HepG2 (cell line): Measurements from ENCODE around the gene PTBP2. TPM values are rescaled to one million over a fixed set of nuclear protein-coding genes. Genes with fewer than 3 reads are reported as not detected.

Experiments used
- ZBTB44 ChIP-seq: sonication (generic); formaldehyde crosslinking; IDR thresholded peaks from 2 replicates; pipeline ENCODE4 v1.4.0; 2020; ENCODE audit warnings: missing genetic modification reagents
- ZNF407 ChIP-seq: sonication (generic); formaldehyde crosslinking; IDR thresholded peaks from one replicate; pipeline ENCODE4 v1.5.1; 2020; ENCODE audit warnings: mild to moderate bottlenecking, missing genetic modification reagents; ENCODE audit errors: not compliant biosample characterization
- polyA plus RNA-seq, 8 experiments: library from polyadenylated mRNA; depleted of rRNA in 3 of 8; stranded (reverse) in 7 of 8; unstranded in 1 of 8; fragments of >200 nt; fragmentation: Illumina TruSeq in 4 of 8; extraction: Trizol in 4 of 8; gene quantifications; 2 replicates each; pipeline versions ENCODE4 v1.2.1 to v1.2.3, GENCODE V29; 2011 to 2016; ENCODE audit warnings: low read depth in 4 of 8, missing spikeins in 1 of 8, mixed read lengths in 1 of 8; ENCODE audit not compliant: insufficient read depth in 1 of 8
- total RNA-seq, 5 experiments: library from RNA; depleted of rRNA; stranded (reverse); fragments of >200 nt; fragmentation: Illumina TruSeq; extraction: Trizol; gene quantifications; 2 replicates each; pipeline ENCODE4 v1.2.3, GENCODE V29; 2016; ENCODE audit warnings: low read depth in 1 of 5

Gene PTBP2
- total and polyA plus RNA-seq, 2 of the 13 experiments (the other 11 are each of a cell fraction or from before 2014, with no cell fraction given), result 10.5 to 14.1 TPM

DNA sequence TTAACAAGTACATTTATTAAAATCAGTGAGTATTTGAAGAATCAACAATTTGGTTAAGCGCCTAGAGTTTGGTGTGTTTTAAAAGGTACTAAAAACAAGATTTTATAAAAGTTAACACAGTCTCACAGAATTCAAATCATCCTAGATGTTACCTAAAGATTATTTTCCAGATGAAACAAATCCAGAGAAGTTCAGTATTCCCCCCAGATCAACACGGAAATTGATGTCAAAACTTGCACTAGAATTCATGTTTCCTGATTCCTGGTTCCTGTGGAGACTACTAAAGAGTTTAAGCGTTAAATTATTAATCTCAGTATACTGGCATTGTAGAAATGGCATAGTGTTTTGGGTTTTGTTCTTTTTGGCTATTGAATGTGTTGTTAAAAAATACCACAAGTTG lies 1.4 kb downstream of the PTBP2 start (continued):
- TF ChIP-seq ZNF407 (CRISPR knock-in tag) (no peak), ZBTB44 (CRISPR knock-in tag) (no peak)
